Prostate gland (tissue), 2 donors: Measurements from ENCODE around the gene FOXN1.

ENCODE experiments used
- CTCF ChIP-seq, 4 experiments: fragments of 200-600 bp in 2 of 4; fragments of 450-650 bp in 2 of 4; sonication (generic) in 2 of 4; IDR thresholded peaks; 1 replicate in 3 of 4; 2 replicates in 1 of 4; pipeline ENCODE4 v1.5.1; 2016 to 2019; ENCODE audit warnings: antibody characterized with exemption in 4 of 4, mild to moderate bottlenecking in 2 of 4, moderate library complexity in 2 of 4
- POLR2A ChIP-seq: fragments of 450-650 bp; IDR thresholded peaks from one replicate; pipeline ENCODE4 v1.6.1; 2016; ENCODE audit warnings: antibody characterized with exemption, mild to moderate bottlenecking
- POLR2AphosphoS5 ChIP-seq: sonication (generic); formaldehyde crosslinking; IDR thresholded peaks from one replicate; pipeline ENCODE4 v1.6.1; 2017; ENCODE audit warnings: antibody characterized with exemption

GRCh38 chr17:28536532-28537218 lies 30.5 kb downstream of the FOXN1 start:
- TF ChIP-seq CTCF (IDR thresholded peaks at IDR 0.05): no peak
- no peak for TF ChIP-seq POLR2A
- TF ChIP-seq POLR2AphosphoS5: no peak
